Mucosa of rectum (tissue), 2 donors: Measurements from ENCODE around the gene ERGIC1.

ENCODE experiments used
- H3K27ac ChIP-seq, 2 donors: one replicate each; pipeline ENCODE4 v1.7.0; 2013; ENCODE audit warnings: inconsistent platforms in 2 of 2, low read depth in 2 of 2, low read length in 2 of 2
- H3K27me3 ChIP-seq, 2 donors: one replicate each; pipeline ENCODE4 v1.7.0; 2013; ENCODE audit warnings: low read length in 2 of 2; ENCODE audit not compliant: control insufficient read depth in 2 of 2, insufficient read depth in 2 of 2
- H3K36me3 ChIP-seq, 2 donors: one replicate each; pipeline ENCODE4 v1.7.0; 2013; ENCODE audit warnings: low read length in 2 of 2; ENCODE audit not compliant: control insufficient read depth in 2 of 2, insufficient read depth in 2 of 2
- H3K4me1 ChIP-seq, 2 donors: one replicate each; pipeline ENCODE4 v1.7.0; 2013; ENCODE audit warnings: low read length in 2 of 2, mild to moderate bottlenecking in 1 of 2; ENCODE audit not compliant: control insufficient read depth in 2 of 2, insufficient read depth in 2 of 2
- H3K4me3 ChIP-seq, 2 donors: one replicate each; pipeline ENCODE4 v1.7.0; 2013; ENCODE audit warnings: low read length in 2 of 2
- H3K9ac ChIP-seq, 2 donors: one replicate each; pipeline ENCODE4 v1.7.0; 2013; ENCODE audit warnings: low read length in 2 of 2, low read depth in 1 of 2, mild to moderate bottlenecking in 1 of 2
- H3K9me3 ChIP-seq, 2 donors: one replicate each; pipeline ENCODE4 v1.7.0; 2013; ENCODE audit warnings: low read length in 2 of 2; ENCODE audit not compliant: control insufficient read depth in 2 of 2
- donor health status: healthy.
- donor health status: Normal muscosa, but diverticular disease.

The ERGIC1 gene

GRCh38 chr5:172898218-172898842, 64.3 kb downstream of the ERGIC1 start:
- peaks cover 4 to 8% of the 10 kb centered on the region in 2 donors for H3K4me1 ChIP-seq
- no peaks in the 10 kb centered on the region for H3K9me3 ChIP-seq

GRCh38 chr5:172898843-172899369, 64.9 kb downstream of the ERGIC1 start:
- Histone ChIP-seq H3K4me1 (peaks cover 10 to 14% of the 10 kb centered on the region in 2 donors), H3K9me3 (no peaks in the 10 kb centered on the region), H3K9ac (no peak overlapping the region), H3K27me3 (no peaks in the 10 kb centered on the region), H3K4me3 (no peak overlapping the region), H3K27ac (peak overlapping the region; percentile 66 to 74), H3K36me3 (peaks cover 30 to 42% of the 10 kb centered on the region in 2 donors)

More at GRCh38 chr5:172898218-172898842, 64.3 kb downstream of the ERGIC1 start:
- H3K9ac ChIP-seq: peak overlapping the region in 1 of 2 donors; percentile 38
- H3K4me3 ChIP-seq: no peak overlapping the region
- H3K27me3 ChIP-seq: no peaks in the 10 kb centered on the region
- H3K36me3 ChIP-seq: peaks cover 30 to 42% of the 10 kb centered on the region in 2 donors
- H3K27ac ChIP-seq: peak overlapping the region; percentile 66 to 74

- H3K36me3 ChIP-seq: peaks cover 30 to 42% of the 10 kb centered on the region in 2 donors
- H3K9me3 ChIP-seq: no peaks in the 10 kb centered on the region
- peaks cover 15 to 20% of the 10 kb centered on the region in 2 donors for H3K4me1 ChIP-seq
- H3K27me3 ChIP-seq: no peaks in the 10 kb centered on the region
- H3K4me3 ChIP-seq: no peak overlapping the region
- H3K9ac ChIP-seq: no peak overlapping the region
- no peak overlapping the region for H3K27ac ChIP-seq
Observed at GRCh38 chr5:172899436-172899835, 65.4 kb downstream of the ERGIC1 start.

GRCh38 chr5:172901012-172901780, 67.1 kb downstream of the ERGIC1 start:
- Histone ChIP-seq H3K4me3 (no peak overlapping the region), H3K27me3 (no peaks in the 10 kb centered on the region), H3K9ac (no peak overlapping the region), H3K27ac (peak overlapping the region; percentile 99 to 100), H3K36me3 (peaks cover 30 to 42% of the 10 kb centered on the region in 2 donors), H3K9me3 (no peaks in the 10 kb centered on the region), H3K4me1 (peaks cover 28 to 35% of the 10 kb centered on the region in 2 donors)

- H3K9ac ChIP-seq: no peak overlapping the region
Observed at GRCh38 chr5:172901788-172902496, 67.9 kb downstream of the ERGIC1 start.

GRCh38 chr5:172902497-172903472, 68.7 kb downstream of the ERGIC1 start:
- peaks cover 25 to 34% of the 10 kb centered on the region in 2 donors for H3K36me3 ChIP-seq
- no peak overlapping the region for H3K4me3 ChIP-seq
- H3K27ac ChIP-seq: peak overlapping the region; percentile 99 to 100
- peaks cover 28 to 35% of the 10 kb centered on the region in 2 donors for H3K4me1 ChIP-seq
- peak overlapping the region; percentile 54 to 87 for H3K9ac ChIP-seq
- H3K9me3 ChIP-seq: no peaks in the 10 kb centered on the region
- H3K27me3 ChIP-seq: no peaks in the 10 kb centered on the region

More at GRCh38 chr5:172901788-172902496, 67.9 kb downstream of the ERGIC1 start:
- H3K36me3 ChIP-seq: peaks cover 30 to 36% of the 10 kb centered on the region in 2 donors
- no peaks in the 10 kb centered on the region for H3K9me3 ChIP-seq
- H3K4me3 ChIP-seq: no peak overlapping the region
- H3K27me3 ChIP-seq: no peaks in the 10 kb centered on the region
- peak overlapping the region; percentile 99 to 100 for H3K27ac ChIP-seq
- peaks cover 28 to 35% of the 10 kb centered on the region in 2 donors for H3K4me1 ChIP-seq

- Histone ChIP-seq H3K9ac (peak overlapping the region; percentile 71 to 87), H3K4me3 (no peak overlapping the region), H3K9me3 (no peaks in the 10 kb centered on the region), H3K27ac (peak overlapping the region; percentile 99 to 100), H3K36me3 (peaks cover 16 to 24% of the 10 kb centered on the region in 2 donors), H3K4me1 (peaks cover 28 to 35% of the 10 kb centered on the region in 2 donors), H3K27me3 (no peaks in the 10 kb centered on the region)
Observed at GRCh38 chr5:172903790-172904189, 69.7 kb downstream of the ERGIC1 start.

GRCh38 chr5:172904312-172904642, 70.2 kb downstream of the ERGIC1 start:
- Histone ChIP-seq H3K27me3 (no peaks in the 10 kb centered on the region), H3K9me3 (no peaks in the 10 kb centered on the region), H3K4me1 (peaks cover 28 to 35% of the 10 kb centered on the region in 2 donors), H3K36me3 (peaks cover 13 to 20% of the 10 kb centered on the region in 2 donors), H3K4me3 (no peak overlapping the region), H3K27ac (peak overlapping the region; percentile 99 to 100), H3K9ac (peak overlapping the region; percentile 71 to 87)
